B cell (primary cell): ENCODE data around the gene FRYL.

ENCODE experiments used
- CTCF ChIP-seq: fragments of 200-600 bp; IDR thresholded peaks from one replicate; pipeline ENCODE4 v1.8.0; 2022; ENCODE audit warnings: antibody characterized with exemption, mild to moderate bottlenecking
- EZH2 ChIP-seq: IDR thresholded peaks from 2 replicates; pipeline ENCODE4 v1.6.1; 2012; ENCODE audit warnings: borderline replicate concordance, low read depth, mild to moderate bottlenecking, moderate library complexity, low read length; ENCODE audit not compliant: insufficient read depth, poor library complexity, severe bottlenecking

- TF ChIP-seq CTCF (no peak), EZH2 (no peak)
Observed at GRCh38 chr4:48564151-48564550, 215.9 kb downstream of the FRYL start.
